GM12892 (cell line): ENCODE results near the gene DNAJC11.

Experiments used
- POLR2A ChIP-seq: IDR thresholded peaks from 2 replicates; pipeline ENCODE4 v1.6.1; 2011; ENCODE audit warnings: low read depth, low read length, control low read depth
- POLR2AphosphoS5 ChIP-seq: IDR thresholded peaks from 2 replicates; pipeline ENCODE4 v1.6.1; 2011; ENCODE audit warnings: low read depth, low read length, control low read depth
- TAF1 ChIP-seq: IDR thresholded peaks from 2 replicates; pipeline ENCODE4 v1.6.1; 2011; ENCODE audit warnings: low read depth, mild to moderate bottlenecking, control low read depth, low read length, borderline replicate concordance

- TF ChIP-seq POLR2A (no peak), POLR2AphosphoS5 (no peak), TAF1 (no peak)
Observed at GRCh38 chr1:6667139-6667538, 34.5 kb downstream of the DNAJC11 start.
